NOMO-1 treated with dmso at 0.1 percent for 144 hours (cell line): ENCODE measurements around the gene CACNA1H.

ENCODE experiments used
- DNase-seq: peaks from one replicate; lab custom pipeline; 2025; ENCODE audit not compliant: unreplicated experiment; lab: John Stamatoyannopoulos, UW

CACNA1H gene

DNA sequence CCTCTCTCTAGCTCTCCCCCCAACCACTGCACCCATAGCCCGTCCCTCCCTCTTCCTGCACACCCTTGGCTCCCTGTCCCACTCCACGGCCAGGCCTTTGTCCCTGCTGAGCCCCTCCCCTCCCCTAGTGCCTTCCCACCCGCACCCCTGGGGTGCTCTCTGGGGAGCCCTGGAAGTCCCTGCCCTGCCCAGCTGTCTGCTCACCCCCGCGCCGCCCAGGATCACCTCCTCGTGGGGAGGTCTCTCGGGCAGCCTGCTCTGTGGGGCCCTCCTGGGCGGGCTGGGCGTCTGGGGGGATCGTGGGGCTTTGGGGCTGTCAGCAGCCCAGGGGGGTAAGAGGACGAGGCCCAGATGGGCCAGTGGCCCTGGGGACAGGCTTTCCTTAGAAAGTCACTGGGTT, 18.1 kb downstream of the CACNA1H start:
- DNase-seq, result no peak

DNA sequence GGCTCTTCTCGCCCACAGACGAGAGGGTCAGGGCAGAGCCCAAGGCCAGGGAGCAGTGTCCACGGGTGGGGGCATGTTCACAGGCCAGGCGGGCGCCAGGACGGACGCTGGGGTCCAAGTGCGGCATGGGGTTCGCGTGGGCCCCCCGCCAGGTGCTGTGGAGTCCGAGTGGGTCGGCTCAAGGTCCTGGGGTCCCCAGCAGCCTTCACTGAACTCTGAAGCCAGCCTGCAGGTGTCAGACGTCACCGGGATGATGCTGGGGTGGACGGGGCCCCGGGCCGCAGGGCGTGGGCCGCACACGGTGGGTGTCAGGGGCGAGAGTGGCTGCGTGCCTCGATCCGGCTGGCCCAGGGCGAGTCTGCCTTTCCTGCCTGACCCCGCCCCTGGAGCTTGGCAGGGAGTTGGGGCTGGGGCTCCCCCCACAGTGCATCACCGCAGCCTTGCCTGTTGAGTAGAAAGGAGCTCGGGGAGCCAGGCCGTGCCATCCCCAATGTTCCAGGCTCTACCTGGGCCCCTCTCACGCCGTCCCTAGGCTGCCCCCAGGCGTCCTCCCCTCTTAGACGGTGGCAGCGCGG, 19.0 kb downstream of the CACNA1H start:
- no peak for DNase-seq

DNA sequence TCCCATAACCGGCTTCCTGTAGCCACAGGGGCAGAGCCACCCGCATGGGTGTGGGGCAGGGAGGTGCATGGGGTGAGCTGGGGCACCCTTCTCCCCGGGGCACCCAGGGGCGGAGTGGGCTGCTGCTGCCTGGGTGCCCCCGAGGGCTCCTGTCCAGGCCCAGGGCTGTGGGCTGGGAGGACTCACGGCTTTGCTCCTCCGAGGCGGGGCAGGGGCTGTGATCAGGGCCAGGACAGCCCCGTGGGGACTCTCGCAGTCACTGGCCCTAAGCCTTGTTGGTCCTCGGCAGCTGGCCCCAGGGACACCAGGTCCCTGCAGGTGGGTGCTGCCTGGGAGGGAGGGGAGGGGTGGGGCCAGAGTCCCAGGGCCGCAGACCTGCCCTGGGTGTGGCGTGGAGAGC, 19.7 kb downstream of the CACNA1H start:
- no peak for DNase-seq

DNA sequence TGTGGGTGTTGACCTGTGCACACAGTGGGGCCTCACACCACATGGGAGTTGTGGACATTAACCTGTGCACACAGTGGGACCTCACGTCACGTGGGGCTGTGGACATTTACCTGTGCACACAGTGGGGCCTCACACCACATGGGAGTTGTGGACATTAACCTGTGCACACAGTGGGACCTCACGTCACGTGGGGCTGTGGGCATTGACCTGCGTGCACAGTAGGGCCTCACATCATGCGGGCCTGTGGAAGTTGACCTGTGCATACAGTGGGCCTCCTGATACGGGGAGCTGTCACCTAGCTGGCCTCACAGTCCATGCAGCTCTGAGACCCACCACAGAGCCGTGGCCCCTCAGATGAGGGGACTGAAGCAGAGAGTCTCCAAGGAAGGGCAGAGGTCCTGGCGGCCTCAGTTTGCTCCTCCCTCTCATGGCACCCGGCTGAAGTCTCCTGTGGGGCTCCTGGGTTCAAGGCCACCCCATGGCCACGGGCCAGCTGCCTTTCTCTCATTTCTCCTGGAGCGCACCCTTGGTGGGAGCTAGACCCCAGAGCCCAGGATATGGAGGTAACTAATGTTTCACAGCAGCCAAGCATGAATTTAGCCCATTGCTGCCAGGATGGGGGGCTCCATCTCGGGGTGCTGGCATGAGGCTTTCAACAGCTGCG, 21.0 kb downstream of the CACNA1H start:
- no peak for DNase-seq

DNA sequence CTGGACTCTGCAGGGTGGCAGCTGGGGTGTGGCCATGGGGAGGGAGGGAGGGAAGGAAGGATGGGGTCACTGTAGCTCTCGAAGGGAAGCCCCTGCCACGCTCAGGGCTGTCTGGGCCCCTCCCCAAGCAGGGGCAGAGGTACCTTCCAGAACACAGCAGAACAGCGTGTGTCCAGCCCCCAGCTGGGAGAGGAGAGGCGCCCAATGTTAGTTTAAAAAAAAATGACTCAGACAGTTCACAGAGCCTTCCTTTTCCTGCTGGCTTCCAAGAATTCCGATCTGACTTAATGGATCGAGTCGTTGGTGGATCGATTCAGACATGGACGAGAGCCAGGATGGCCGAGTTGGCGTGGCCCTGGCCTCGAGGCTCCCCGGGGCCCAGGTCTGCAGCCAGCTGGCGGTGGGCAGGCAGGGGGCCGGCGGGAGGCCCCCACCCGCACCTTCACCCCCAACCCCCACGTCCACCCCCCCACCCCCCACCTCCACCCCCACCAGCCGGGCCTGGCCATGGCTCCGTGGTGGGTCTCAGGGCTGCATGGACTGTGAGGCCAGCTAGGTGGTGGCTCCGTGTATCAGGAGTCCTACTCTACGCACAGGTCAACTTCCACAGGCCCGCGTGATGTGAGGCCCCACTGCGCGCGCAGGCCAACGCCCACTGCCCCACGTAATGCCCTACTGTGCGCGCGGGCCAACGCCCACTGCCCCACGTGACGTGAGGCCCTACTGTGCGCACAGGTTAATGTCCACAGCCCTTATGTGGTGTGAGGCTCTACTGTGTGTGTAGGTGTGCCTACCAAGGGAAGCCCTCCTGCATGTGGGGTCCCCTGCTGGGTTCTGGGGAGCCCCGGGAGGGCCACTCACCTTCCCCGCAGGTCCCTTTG, 21.8 kb downstream of the CACNA1H start:
- no peak for DNase-seq

DNA sequence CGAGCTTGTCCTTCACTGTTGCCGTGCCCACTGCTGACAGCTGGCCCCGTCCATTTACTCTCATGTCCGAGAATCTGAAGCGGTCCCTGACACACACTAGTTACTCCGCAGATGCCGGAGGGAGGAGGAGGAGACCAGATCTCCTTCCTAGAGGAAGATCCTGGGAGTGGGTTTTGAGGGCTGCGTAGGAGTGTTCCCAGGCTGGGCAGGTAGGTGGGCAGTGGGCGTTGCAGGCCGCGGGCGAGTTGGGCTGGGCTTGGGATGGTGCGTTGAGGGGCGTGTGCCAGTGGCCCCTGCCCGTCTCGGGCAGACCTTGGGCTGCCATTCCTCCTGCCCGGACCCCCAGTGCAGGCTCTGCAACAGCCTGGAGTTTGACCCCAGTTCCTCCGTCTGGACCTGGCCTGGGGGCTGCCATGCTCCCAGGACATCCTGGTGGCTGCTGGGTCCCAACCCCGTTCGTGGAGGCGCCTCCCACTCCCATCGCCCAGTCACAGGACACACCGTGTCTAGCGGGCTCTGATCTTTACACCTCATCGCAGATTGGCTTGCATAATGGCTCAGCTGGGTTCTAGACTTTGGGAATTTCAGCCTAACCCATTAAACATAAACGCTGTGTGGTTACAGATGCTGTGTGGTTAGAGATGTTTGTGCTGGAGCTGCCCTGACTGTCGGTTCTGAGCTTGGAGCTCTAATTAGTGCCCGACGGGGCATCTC, 22.8 kb downstream of the CACNA1H start:
- no peak for DNase-seq

DNA sequence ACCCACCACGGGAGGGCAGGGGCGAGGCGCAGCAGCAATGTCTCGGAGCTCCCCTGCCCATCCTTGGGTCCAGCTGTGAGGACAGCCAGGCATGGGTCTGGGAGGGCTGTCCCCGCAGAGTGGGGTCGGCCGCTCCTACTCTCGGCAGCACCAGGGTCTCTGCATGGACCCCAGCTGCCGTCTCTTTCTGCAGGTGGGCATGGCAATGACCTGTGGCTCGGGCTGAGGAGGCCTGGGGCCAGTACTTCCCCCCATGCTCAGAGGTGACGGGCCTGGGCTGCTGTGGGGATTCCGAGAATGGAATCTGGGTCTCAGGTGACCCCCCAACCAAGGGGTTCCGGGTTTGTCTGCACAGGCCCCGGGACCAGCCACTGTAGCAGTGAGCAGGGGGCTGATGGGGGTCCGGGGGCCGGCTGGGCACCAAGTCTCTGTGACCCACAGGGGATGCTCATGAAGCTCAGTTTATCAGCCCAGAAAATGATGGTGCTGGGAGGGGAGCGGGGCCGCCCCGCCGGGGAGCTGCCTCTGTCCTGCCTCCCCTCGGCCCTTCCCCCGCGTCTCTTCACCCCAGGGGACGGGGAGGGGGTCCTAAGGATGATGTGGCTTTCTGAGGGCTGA, 23.5 kb downstream of the CACNA1H start:
- DNase-seq, result no peak

DNA sequence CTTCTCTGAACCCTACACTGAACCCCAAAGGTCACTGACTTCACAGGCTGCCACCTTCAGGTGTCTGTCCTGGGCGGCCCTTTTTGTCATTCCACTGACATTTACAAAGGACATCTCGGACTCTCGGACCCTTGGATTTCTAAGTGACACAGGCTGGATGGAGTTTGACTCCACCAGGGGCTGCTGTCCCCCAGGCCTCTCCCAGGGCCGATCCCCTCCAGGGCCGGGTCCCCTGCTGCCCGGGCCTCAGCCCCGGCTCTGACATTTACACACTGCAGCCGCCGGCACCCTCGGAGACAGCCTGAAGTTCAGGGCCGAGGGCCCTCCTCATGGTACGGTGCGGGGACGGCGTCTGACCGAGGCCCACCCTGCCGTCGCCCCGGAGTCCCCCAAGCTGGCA, 24.1 kb downstream of the CACNA1H start:
- no peak for DNase-seq

DNA sequence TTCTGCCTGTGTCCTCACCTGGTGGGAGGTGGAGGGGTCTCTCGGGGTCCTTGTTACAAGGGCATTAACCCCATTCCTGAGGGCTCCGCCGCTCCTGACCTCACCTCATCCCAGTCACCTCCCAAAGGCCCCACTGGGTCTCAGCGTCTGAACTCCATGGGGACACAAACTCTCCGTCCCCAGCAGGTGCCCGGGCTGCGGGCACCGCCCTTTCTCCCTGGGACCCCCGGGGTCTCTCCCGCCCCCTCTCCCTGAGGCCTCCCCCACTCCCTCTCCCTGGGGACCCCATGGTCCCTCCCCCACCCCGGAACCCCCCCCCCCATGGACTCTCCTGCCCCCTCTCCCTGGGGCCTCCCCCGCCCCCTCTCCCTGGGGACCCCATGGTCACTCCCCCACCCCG, 24.8 kb downstream of the CACNA1H start:
- no peak for DNase-seq

DNA sequence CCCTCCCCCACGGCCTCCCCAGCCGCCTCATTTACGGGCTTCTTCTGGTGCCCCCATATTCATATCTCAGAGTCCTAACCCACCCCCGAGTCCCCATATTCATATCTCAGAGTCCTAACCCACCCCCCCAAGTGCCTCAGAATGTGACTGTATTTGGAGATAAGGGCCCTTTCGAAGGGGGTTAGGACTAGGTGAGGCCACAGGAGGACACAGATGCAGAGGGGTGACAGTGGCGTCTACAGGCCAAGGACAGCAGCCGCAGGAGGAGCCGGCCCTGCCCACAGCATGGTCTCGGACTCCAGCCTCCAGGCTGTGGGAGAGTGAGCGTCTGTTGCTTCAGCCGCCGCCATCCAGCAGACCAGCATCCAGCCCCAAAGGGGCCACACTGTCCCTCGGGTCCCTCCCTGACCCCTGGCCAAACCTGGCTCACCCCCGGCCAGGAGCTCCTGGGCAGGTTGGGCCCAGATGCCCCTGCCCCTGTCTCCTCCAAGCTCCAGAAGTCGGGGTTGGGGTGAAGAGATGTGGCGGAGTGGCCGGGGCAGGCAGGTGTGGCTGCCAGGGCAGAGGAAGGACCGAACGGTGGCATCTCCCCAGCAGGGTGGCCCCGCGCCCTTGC, 25.5 kb downstream of the CACNA1H start:
- no peak for DNase-seq

DNA sequence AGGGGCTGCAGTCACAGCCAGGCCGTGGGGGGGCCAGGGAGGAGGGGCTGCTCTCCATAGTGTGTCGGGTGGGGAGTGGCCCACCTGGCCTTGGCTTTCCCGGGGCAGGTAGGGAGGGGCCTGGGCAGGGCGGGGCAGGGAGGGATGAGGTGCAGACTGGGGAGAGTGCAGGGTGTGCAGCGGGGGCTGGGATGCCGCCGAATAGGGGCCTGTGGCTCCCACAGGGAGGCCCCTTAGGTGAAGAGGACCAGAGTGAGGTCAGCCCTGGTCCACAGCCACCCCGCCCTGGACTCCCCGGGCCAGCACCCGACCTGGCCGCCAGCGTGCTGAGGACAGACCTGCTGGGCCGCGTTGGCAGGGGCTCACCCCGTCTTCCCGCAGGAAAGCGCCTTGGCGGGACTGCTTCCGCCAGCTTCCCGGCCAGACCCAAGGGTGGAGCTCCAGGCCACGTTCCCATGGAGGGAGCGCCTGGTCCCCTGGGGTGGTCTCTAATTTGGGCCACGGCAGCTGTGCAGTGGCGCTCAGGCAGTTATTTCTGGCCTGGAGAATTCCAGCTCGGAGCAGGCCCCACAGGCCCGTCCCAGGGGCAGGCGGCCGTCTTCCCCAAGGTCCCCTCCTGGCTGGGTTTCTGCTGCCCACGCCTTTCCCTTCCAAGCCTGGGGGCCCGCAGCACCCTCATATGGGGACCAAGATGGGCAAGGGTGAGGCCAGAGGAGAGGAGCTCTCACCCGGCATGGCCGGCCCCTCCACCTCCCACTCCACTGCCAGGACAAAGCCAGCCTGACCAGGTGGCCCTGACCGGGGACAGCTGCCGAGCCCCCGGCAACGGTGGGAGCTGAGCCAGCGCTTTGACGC, 27.9 kb downstream of the CACNA1H start:
- no peak for DNase-seq

DNA sequence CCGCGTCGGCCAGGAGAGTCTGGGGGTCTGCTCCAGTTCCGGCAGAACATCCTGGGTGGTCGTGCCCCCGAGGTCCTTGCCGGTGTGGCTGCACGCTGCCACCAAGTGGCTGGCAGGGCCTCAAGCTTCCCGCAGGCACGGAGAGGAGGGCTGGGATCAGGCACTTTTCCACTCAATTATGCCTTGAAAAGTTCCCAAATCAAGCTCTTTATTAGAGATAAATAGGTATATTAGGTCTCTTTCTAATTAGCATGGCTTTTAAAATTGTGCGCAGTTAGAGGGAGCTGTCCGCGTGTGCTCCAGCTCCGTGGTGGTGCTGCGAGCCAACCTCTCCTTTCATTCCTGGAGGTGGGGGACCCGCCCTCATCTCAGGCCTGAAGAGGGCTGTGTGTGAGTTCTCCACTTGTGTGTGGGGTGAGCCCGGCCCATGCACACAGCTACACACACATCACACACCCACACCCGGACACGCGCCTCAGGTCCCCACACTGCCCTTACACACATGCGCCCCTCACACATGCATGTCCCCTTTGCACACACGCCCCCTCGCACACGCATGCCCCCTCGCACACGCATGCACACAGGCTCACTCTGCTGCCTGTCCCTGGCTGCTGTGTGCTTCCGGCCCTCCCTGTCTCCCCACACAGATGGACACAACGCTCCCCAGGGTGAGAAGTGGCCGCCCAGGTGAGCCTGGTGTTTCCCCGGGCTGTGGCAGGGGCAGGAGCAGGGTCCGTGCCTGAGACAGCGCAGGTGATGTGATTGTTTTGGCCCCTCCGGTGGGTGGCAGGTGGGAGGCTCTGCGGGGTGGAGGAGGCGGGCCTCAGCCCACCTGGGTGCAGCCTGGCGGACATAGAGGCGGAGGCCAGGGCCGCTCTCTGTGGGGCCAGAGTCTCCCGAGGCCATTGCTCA, 28.8 kb downstream of the CACNA1H start:
- DNase-seq, result no peak

DNA sequence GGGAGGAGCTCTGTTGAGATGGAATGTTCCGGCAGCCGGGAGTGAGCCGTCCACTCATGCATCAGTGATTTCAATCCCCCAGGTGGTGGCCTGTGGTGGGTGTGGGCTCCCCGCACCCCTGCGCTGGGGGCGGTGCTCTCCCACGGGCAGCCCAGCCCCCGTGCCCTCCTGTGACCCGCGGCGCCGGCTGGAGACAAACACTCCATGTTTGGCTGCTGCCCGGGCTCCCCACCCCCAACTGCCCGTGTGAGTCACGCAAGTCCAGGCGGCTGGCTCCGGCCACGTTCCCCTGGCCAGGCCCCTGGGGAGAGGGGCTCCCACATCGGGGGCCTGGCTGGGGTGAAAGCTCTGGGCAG, 29.4 kb downstream of the CACNA1H start:
- no peak for DNase-seq

DNA sequence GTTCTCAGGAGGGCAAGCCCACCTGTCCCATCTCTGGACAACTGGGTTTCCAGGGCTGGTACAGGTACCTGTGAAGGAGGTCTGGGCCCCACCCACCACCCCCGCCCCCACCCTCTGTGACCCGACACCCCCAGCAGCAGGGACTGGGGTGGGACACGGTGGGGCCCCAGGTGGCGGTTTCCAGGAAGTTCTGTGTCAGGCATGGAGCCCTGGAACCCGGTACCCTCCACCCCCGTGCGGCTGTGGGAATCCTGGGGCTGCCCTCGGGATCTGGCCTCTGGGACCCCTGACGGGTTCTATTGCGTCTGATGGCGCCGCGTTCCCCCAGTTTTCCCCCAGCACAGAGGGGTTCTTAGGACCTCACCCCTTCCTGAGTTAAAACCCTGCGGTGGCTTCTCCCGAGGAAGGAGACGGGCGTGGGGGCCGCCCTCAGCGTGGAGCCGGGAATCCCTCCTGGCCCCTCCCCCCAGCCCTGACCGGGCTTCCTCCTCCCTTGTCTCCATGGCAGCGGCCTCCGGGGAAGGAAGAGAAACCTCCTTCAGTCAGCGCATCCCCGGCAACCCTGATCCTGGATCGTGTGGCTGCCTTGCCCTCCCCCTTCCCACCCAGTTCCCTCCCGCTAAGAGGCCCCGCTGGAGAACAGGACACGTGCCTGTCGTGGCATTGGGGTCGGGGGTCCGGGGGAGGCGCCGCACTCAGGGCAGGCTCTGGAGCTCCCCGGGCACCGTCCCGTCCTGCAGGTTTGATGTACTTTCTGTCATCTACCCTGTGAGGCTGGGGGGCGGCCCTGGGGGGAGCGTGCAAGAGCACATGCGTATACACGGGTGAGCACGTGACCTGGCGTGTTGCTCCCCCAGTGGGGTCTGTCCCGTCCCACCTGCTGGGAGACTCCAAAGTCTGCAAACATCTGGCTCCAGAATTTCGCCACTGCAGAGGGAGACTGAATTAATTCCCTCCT, 30.3 kb downstream of the CACNA1H start:
- DNase-seq, result no peak

DNA sequence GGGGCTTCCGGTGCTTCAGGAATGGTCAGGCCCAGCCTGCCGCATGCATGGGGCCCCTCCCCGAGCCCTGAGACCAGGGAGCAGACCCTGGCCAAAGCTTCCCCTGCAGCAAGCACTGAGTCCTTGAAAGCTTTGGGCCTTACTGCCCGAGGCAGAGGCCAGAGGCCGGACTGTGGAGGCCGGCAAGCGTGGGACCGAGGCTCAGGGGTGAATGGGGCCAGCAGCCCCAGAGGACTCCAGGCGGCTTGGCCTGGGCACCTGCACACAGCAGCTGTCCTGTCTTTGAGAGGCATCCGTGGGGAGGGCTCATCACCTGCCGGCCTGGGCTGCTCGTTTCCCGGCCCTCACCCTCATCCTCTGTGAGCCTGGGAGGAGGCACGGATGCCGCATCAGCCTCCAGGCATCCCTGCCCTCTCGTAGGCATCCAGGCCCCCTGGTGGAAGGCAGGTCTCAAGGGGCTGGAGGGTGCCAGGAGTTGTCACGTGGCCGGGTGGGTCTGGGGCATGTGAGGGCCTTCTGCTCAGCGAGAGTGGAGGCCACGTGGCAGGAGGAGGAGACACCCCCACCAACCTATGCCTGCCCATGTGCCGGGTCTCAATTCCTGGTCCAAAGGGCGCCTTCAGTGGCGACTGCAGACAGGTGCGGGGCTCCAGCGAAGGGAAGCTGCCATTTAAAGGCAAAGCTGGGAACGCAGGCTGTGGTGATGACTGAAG, 31.4 kb downstream of the CACNA1H start:
- DNase-seq, result no peak

DNA sequence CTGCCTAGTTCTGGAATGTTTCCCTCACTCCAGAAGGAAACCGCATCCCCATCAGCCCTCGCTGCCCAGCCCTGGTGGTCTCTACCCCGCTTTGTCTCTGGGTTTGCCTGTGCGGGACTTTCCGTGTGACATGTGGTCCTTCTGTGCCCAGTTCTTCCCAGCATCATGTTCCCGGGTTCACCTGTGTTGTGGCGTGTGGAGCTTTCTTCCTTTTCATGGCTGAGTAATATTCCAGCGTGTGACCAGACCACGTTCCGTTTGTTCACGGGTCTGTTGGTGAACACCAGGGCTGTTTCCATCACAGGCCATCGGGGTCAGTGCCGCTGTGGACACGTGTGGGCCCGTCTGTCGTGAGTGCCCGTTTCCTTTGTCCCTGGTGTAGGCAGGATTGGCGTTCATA, 32.1 kb downstream of the CACNA1H start:
- DNase-seq, result no peak
